Right cardiac atrium (tissue), 5 donors: ENCODE data around the gene WASL. TPM values are rescaled to one million over a fixed set of nuclear protein-coding genes. Genes with fewer than 3 reads are reported as not detected.
"Not testable (repeated sequence)": the region's sequence is repeated elsewhere in the genome, so short reads cannot be mapped to it uniquely, and the experiment has no call there.

Experiments
- ATAC-seq, 2 donors: fragments of 200-7000 bp; cut with Tn5 transposase; one replicate each; pipeline versions ENCODE4 v1.8.0 to v1.9.1; 2020; ENCODE audit warnings: moderate library complexity in 2 of 2, mild to moderate bottlenecking in 1 of 2
- DNase-seq, 3 donors: peaks; one replicate each; pipeline ENCODE4 v3.0.0-alpha.2; 2020
- H3K27ac ChIP-seq: one replicate; pipeline ENCODE4 v1.5.1; 2013; ENCODE audit warnings: mild to moderate bottlenecking, low read length, control low read depth, moderate library complexity
- H3K27me3 ChIP-seq: one replicate; pipeline ENCODE4 v1.6.1; 2013; ENCODE audit not compliant: control insufficient read depth, insufficient read depth
- H3K4me1 ChIP-seq: one replicate; pipeline ENCODE4 v1.6.1; 2013; ENCODE audit warnings: low read length; ENCODE audit not compliant: control insufficient read depth, insufficient read depth
- H3K4me3 ChIP-seq: one replicate; pipeline ENCODE4 v1.5.1; 2013; ENCODE audit warnings: low read length, control low read depth
- H3K9me3 ChIP-seq: one replicate; pipeline ENCODE4 v1.6.1; 2013; ENCODE audit warnings: low read length; ENCODE audit not compliant: control insufficient read depth
- WGBS: extraction: QIAGEN DNeasy Blood & Tissue Kit; methylation state at CpG from one replicate; pipeline ENCODE4 v1.1.7; 2013; 5-methylcytosine and 5-hydroxymethylcytosine counted together
- intact Hi-C, 4 donors: fragments of 100-400 bp; cut with DNase I; formaldehyde crosslinking; loops; one replicate each; pipeline versions ENCODE4 v1.11.0 to v1.14.0; 2022 to 2023
- polyA plus RNA-seq: library from polyadenylated mRNA; stranded (reverse); fragments of 200-250 nt; gene quantifications from one replicate; pipeline ENCODE4 v1.2.3, GENCODE V29; 2013
- total RNA-seq, 4 donors: library from RNA; stranded (reverse); fragmentation: NEBNext Ultra II Directional; extraction: Animal tissue kit (Norgen Biotek cat#: 25700); gene quantifications; one replicate each; pipeline ENCODE4 v1.2.1, GENCODE V29; 2021
- donor health status: healthy with polysubstance abuse.
- donor health status: DM: no; HTN: yes; CAD: no.
- donor health status: DM: no; HTN: no; CAD: no.
- donor health status: DM: no; HTN: yes; CAD: no; lungs with severe emphysema.
- donor health status: DM: yes; HTN: yes; CAD: no.

The WASL gene
- total and polyA plus RNA-seq, 5 donors = 16.9 to 32.5 (median 27.9) TPM

DNA sequence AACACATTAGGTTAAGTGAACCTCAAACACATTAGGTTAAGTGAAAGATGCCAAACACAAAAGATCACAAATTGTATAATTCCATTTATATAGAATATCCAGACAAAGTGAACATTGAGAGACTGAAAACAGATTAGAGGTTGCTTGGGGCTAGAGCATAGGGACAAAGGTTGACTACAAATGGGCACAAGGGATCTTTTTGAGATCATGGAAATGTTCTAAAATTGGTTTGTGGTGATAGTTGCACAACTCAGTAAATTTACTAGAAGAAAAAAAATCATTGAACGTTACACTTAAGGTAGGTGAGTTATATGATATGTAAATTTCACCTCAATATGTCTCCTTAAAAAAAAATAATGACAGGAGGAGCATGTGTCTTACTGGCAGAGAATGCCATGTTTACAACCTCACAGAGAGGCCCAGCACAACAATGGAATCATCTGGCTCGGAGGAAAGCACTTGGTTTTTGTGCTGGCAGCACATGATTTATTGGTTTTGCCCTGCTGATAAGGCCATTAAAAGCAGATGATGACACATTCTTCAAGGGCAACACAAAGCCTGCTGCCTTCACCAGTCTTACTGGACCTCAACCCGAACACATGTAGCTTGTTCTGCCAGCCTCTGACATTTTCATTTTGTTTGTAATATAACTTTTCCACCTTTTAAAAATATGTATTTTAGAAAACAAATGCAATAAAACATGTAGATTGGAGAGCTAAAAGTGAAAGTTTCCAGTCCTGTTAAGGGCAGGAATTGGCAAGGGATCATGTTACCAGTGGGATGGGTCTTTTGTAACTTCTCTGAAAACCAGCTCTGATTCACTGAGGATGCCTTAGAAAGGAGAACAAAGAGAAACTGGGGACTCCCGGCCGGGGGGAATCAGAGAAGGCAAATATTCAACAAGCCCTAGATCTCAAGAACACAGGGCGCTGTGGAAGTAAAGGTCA is 105.0 kb downstream of the WASL start:
- 25% methylated on average over 6 of the region's 6 CpGs for WGBS
- H3K4me3 ChIP-seq = peak overlapping the region; percentile 27
- H3K9me3 ChIP-seq = no peaks in the 10 kb centered on the region
- no peak for DNase-seq
- H3K27ac ChIP-seq = peak overlapping the region; percentile 99
- peaks cover 4% of the 10 kb centered on the region for H3K4me1 ChIP-seq
- no peaks in the 10 kb centered on the region for H3K27me3 ChIP-seq
- intact Hi-C loops = no loop called here
- ATAC-seq = peak; percentile 74 to 76

GRCh38 chr7:123641901-123642300 is 106.9 kb downstream of the WASL start:
- WGBS = 63% methylated on average over 5 of the region's 5 CpGs
- intact Hi-C loops = no loop called here
- ATAC-seq (no peak), DNase-seq (no peak)
- Histone ChIP-seq H3K9me3 (no peaks in the 10 kb centered on the region), H3K4me1 (peaks cover 4% of the 10 kb centered on the region), H3K27ac (peak overlapping the region; percentile 58), H3K27me3 (no peaks in the 10 kb centered on the region), H3K4me3 (no peak overlapping the region)

DNA sequence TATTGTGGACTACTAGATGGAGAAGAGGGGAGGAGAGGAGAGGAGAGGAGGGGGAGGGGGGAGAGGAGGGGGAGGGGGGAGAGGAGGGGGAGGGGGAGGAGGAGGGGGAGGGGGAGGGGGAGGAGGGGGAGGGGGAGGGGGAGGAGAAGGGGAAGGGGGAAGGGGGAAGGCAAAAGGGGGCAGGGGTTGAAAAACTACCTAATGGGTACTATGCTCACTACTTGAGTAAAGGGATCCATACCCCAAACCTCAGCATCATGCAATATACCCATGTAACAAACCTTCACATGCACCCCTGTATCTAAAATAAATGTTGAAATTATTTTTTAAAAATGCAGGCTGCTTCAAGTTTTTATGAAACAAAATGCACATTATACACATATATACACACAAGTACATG is 108.2 kb downstream of the WASL start:
- Histone ChIP-seq H3K27me3 (no peaks in the 10 kb centered on the region), H3K4me1 (peaks cover 4% of the 10 kb centered on the region), H3K4me3 (no peak overlapping the region), H3K27ac (no peak overlapping the region), H3K9me3 (no peaks in the 10 kb centered on the region)
- intact Hi-C loops = no loop called here
- ATAC-seq (no peak), DNase-seq (no peak)

DNA sequence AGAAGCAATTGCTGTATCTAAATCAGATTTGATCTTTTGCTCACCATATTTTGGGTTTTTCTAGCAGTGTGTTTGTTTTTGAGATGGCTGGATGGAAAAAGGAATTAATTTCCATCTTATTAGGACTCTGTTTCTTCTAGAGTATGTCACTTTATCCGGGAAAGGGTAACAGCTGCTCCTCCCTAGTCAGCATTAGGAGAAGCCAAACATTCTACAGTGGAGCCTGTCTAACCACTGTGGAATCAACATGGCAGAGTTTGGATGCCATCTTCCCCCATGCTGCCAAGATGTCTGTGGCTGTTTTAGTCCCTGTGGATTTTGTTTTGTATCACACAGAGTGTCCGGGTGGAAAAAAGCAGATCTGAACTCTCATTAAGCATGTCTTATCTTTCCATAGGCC is 109.2 kb downstream of the WASL start:
- DNase-seq = no peak
- intact Hi-C loops = loop anchor here in 2 of 4 donors (10.0 kb wide), 1 partner anchor 45 kb away; no protein-coding TSS in a partner anchor
- 73% methylated on average over 2 of the region's 2 CpGs for WGBS
- Histone ChIP-seq H3K27me3 (no peaks in the 10 kb centered on the region), H3K9me3 (no peaks in the 10 kb centered on the region), H3K4me1 (peaks cover 4% of the 10 kb centered on the region), H3K27ac (no peak overlapping the region), H3K4me3 (no peak overlapping the region)
- ATAC-seq = no peak

DNA sequence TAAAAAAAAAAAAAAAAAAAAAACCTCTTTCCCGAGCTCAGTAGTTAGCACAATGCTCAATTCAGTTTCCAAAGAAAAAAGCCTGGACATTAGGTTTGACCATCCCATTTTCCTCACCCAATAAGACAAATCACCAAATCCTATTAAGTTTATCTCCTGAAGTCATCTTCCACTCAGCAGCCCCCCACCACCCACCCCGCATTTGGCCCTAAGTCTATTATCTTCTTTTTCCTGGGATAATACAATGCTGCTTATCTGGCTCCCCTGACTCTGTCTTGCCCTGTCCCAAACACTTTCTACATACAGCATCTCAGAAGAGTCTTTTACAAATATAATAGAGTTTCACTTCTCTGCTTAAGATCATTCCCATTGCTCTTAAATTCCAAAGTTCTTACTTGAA is 110.9 kb downstream of the WASL start:
- peaks cover 2% of the 10 kb centered on the region for H3K4me1 ChIP-seq
- no peak overlapping the region for H3K4me3 ChIP-seq
- no peaks in the 10 kb centered on the region for H3K9me3 ChIP-seq
- intact Hi-C loops = loop anchor here in 2 of 4 donors (10.0 kb wide), 1 partner anchor 47 kb away; no protein-coding TSS in a partner anchor
- ATAC-seq (no peak), DNase-seq (no peak)
- WGBS = 77% methylated on average over 2 of the region's 2 CpGs
- H3K27ac ChIP-seq = no peak overlapping the region
- no peaks in the 10 kb centered on the region for H3K27me3 ChIP-seq

DNA sequence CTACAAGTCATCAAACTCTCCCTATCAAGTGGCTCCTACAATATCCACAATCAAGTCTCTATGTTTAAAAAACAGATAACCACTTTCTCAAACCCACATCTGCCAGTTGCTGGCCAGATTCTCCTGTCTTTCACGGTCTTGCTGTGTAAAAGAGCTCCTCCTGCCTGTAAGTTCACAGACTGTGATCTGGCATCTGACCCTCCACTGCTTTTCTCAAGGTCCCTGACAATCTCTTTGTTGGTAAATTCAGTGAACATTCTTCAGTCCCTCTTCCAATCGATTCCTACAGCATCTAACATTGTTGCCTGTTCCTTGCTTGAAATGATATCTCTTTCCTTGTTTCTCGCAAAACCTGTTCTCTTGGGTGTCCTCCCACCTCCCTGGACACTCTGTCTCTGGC is 111.6 kb downstream of the WASL start:
- intact Hi-C loops = loop anchor here in 2 of 4 donors (10.0 kb wide), 1 partner anchor 48 kb away; no protein-coding TSS in a partner anchor
- peaks cover 3% of the 10 kb centered on the region for H3K4me1 ChIP-seq
- WGBS = 53% methylated on average over 3 of the region's 3 CpGs
- H3K9me3 ChIP-seq = no peaks in the 10 kb centered on the region
- DNase-seq = no peak
- H3K4me3 ChIP-seq = no peak overlapping the region
- peak overlapping the region; percentile 45 for H3K27ac ChIP-seq
- no peak for ATAC-seq
- no peaks in the 10 kb centered on the region for H3K27me3 ChIP-seq

- Histone ChIP-seq H3K27ac (no peak overlapping the region), H3K4me3 (no peak overlapping the region), H3K4me1 (peaks cover 3% of the 10 kb centered on the region), H3K9me3 (no peaks in the 10 kb centered on the region), H3K27me3 (no peaks in the 10 kb centered on the region)
- ATAC-seq (peak; percentile 46 to 70), DNase-seq (no peak)
- 44% methylated on average over 4 of the region's 4 CpGs for WGBS
- intact Hi-C loops = loop anchor here in 2 of 4 donors (10.0 kb wide), 1 partner anchor 49 kb away; no protein-coding TSS in a partner anchor
These were observed 113.0 kb downstream of the WASL start for GRCh38 chr7:123635551-123636359.

GRCh38 chr7:123634011-123634573 is 114.7 kb downstream of the WASL start:
- H3K4me3 ChIP-seq, H3K4me1 ChIP-seq, H3K9me3 ChIP-seq, H3K27ac ChIP-seq, H3K27me3 ChIP-seq: not testable (repeated sequence)
- intact Hi-C loops = loop anchor here in 2 of 4 donors (10.0 kb wide), 1 partner anchor 51 kb away; no protein-coding TSS in a partner anchor
- WGBS = 70% methylated on average over 2 of the region's 2 CpGs
- ATAC-seq = peak in 1 of 2 donors; percentile 68
- DNase-seq = peak in 1 of 3 donors; percentile 41

GRCh38 chr7:123633553-123633952 is 115.2 kb downstream of the WASL start:
- Histone ChIP-seq H3K9me3 (no peaks in the 10 kb centered on the region), H3K27ac (no peak overlapping the region), H3K27me3 (no peaks in the 10 kb centered on the region), H3K4me1 (peaks cover 3% of the 10 kb centered on the region), H3K4me3 (no peak overlapping the region)
- intact Hi-C loops = loop anchor here in 2 of 4 donors (10.0 kb wide), 1 partner anchor 51 kb away; no protein-coding TSS in a partner anchor
- WGBS = 68% methylated on average over 7 of the region's 7 CpGs
- no peak for ATAC-seq
- DNase-seq = no peak

DNA sequence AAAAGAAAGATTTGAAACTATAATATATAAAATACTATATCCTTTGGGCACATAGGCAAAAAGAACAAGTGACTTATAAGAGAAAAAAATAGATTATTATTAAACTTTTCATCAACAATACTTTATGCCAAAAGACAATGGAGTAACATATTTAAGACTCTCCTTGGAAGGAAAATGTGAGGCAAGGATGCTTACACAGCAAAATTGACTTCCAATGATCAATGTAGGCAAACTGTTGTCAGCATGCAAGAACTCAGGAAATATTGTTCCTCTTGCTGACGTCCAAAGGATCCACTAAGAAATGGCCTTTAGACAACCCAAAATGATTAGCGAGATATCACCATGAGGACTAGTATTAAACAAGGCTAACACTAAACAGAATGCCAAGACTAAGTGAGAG is 116.0 kb downstream of the WASL start:
- no peak overlapping the region for H3K27ac ChIP-seq
- H3K4me3 ChIP-seq = no peak overlapping the region
- intact Hi-C loops = loop anchor here in 2 of 4 donors (10.0 kb wide), 1 partner anchor 52 kb away; no protein-coding TSS in a partner anchor
- ATAC-seq = no peak
- no peaks in the 10 kb centered on the region for H3K9me3 ChIP-seq
- 81% methylated on average over 2 of the region's 2 CpGs for WGBS
- no peaks in the 10 kb centered on the region for H3K27me3 ChIP-seq
- peaks cover 3% of the 10 kb centered on the region for H3K4me1 ChIP-seq
- no peak for DNase-seq
